GM19238 (cell line): ENCODE data around the gene PLIN1.
"Not testable (repeated sequence)": the region's sequence is repeated elsewhere in the genome, so short reads cannot be mapped to it uniquely, and the experiment has no call there.

Experiments
- DNase-seq: peaks from one replicate; pipeline ENCODE4 v3.0.0; 2011; ENCODE audit warnings: low spot score; ENCODE audit not compliant: insufficient read length

PLIN1 gene

GRCh38 chr15:89679212-89679611, at the start of gene PLIN1:
PLIN1 (minus strand) TSS chr15:89679367; CDS start chr15:89677489, 1,878 bp downstream.
- no peak for DNase-seq

- DNase-seq = no peak
These were observed 49.1 kb upstream of the PLIN1 start for GRCh38 chr15:89728254-89728653.

- no peak for DNase-seq
These were observed 45.9 kb upstream of the PLIN1 start for GRCh38 chr15:89725064-89725463.

DNA sequence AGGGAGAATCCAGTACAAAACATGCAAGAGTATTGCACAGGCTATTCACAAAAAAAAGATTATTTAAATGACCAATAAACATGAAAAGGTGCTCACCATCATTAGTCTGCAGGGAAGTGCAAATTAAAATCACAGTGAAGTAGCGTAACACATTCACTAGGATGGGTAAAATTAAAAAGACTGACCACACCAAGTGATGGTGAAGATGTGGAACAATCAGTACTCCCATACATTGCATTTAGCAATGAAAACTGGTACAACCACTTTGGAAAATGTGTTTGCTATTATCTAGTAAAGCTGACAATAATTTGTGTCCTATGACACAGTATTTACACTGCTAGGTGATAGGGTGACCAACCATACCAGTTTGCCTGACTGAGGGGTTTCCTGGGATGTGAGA, 45.5 kb upstream of the PLIN1 start:
- no peak for DNase-seq

GRCh38 chr15:89723031-89723430, 43.9 kb upstream of the PLIN1 start:
- DNase-seq = no peak

GRCh38 chr15:89714775-89715174, 35.6 kb upstream of the PLIN1 start:
- no peak for DNase-seq

DNA sequence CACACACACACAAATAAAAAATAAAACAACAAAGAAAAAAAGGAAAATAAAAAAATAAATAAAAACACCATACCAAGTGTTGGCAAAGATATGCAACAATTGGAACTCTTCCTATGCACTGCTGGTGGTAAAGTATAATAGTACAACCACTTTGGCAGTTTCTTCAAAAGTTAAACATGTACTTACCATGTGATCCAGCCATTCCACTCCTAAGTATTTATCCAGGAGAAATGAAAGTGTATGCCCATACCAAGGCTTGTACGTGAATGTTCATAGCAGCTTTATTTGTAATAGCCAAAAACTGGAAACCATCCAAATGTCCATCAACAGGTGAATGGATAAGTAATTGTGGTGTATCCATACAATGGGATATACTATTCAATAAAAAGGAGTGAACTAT, 28.4 kb upstream of the PLIN1 start:
- DNase-seq = no peak

GRCh38 chr15:89704411-89704810, 25.2 kb upstream of the PLIN1 start:
- DNase-seq = no peak

GRCh38 chr15:89695198-89695597, 16.0 kb upstream of the PLIN1 start:
- DNase-seq = no peak

- no peak for DNase-seq
These were observed 14.5 kb upstream of the PLIN1 start for GRCh38 chr15:89693696-89694095.

- no peak for DNase-seq
These were observed 13.9 kb upstream of the PLIN1 start for GRCh38 chr15:89693091-89693490.

DNA sequence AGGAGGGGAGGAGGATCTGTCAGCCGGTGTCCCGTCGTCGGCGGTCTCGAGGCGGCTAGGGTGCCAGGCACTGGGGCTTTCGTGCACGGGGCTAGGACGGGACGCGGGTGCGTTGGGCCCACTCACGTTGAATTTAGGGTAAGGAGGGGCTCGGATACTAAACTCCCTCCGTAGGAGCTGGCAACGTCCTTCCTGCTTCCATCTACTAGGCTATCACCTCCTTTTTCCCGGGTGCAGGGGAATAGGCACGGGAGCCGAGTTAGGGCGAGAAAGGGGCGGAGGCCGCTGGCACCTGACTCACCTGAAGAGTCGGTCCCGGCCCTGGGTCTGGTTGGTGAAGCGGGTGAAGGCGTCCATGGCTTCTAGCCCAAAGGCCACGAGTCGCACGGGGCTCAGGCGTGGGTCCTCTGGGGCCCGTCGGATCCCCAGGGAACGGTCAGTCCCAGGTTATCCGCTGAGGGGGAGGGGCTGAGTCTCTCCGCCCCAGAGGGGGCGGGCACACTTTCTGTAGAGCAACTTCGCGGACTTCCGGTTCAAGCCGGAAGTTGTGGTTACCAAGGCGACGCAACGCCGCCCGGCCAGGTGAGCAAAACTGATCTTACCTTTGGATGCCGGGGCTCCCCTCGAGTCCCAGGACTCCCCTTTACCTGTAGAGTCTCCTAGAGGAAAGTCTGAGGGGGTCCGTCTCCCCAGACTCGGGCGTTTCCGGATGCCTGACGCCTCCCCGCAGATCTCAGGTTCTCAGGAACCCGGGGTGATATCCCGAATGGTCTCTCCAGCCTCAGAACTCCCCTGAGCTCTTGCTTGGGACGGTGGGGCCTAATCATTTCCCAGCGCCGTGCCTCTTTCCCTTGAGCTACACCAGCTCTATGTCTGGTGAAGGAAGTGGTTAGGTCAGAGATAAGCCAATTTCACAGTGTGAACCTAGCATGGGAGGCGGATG, 11.4 kb upstream of the PLIN1 start, which contains the start of the genes PEX11A and WDR93:
Gene PEX11A (minus strand): TSS at position 479 of the 943 bp plus-strand sequence. CDS start 122 bp downstream, at position 357.
Gene WDR93 (plus strand): TSS at position 536 of the 943 bp plus-strand sequence. CDS start 10,936 bp downstream, outside the sequence.
- DNase-seq = peak; percentile 76

GRCh38 chr15:89689930-89690275, 10.7 kb upstream of the PLIN1 start:
- not testable (repeated sequence) for DNase-seq

DNA sequence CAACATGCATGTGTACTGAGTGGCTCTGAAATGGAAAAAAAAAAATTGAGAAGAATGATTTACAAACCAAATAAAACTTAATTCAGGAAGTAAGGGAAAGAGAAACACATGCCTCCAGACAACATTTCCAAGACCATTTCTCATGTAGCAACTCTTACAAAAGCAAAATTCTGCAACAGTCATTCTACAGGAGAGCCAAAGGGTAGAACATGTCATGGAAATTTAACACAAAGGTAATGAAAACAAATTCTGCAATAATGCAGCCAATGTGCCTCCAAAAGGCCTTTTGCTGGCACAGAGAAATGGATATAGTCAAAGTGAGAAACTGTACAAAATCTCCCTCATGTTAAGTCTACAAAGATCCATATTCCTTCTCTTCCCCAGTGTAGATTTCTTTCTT, 7.4 kb upstream of the PLIN1 start:
- DNase-seq = no peak

DNA sequence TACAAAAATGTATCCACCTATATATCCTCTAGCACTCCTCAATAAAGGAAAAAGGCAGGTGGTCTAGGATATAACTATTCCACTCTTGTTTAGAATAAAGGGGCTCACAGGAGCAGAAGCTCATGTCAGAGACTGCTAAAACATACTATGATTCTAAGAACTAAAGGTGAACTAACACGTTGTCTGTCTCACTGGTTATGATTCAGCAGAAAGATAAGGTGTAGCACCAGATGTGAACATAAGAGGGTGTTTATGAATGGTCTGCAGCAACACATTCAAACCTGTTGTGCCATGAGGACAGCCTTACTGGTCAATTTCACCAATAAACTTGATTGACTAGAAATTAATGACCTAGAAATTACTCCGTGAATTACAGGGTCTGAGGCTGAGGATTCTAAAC, 6.8 kb upstream of the PLIN1 start:
- DNase-seq = no peak

- DNase-seq = no peak
These were observed 2.0 kb upstream of the PLIN1 start for GRCh38 chr15:89681146-89681545.

DNA sequence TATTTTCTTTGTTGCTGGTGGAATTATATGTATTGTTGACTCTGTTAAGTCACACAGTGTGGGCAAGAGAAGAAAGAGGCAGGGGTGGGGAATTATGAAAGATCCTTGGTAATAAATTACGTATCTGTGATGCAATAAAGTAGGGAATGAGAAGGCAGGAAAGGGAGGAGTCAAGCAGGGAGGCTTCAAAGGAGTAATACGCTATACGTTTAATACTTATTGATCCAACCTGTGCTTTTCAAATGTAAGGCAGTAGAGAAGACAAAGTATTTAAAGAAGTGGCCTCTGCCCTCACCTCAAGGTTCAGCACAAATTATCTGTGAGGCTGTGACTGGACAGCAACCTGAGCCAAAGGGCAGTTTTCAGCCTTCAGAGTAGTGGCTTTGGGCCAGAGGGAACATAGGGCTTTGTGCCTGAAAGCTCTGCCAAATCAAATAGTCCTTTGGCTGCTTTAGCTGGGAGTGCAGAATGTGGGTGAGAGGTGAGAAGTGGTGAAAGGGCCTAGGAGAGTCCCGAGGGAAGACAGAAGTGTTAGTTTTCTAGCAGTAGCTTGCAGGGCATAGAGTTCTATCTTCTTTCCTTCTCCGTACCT, 1.2 kb upstream of the PLIN1 start:
- no peak for DNase-seq

- no peak for DNase-seq
These were observed 1.8 kb downstream of the PLIN1 start for GRCh38 chr15:89677381-89677780.

DNA sequence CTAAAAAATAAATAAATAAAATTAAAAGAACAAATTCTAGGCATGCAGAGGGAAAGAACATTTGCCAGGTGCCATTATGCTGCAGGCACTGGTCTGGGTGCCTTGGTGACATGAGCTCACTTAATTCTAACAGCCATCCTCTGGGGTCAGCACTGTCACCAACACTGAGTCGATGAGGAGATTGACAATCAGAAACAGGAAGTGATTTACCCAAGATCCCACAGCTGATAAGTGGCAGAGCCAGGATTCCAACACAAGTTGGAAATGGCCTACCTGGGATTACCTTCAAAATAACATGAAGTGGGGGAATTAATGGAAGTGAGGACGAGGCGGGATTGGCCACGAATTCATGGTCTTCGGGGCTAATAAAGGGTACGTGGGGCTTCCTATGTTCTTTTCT, 3.6 kb downstream of the PLIN1 start:
- DNase-seq = no peak

DNA sequence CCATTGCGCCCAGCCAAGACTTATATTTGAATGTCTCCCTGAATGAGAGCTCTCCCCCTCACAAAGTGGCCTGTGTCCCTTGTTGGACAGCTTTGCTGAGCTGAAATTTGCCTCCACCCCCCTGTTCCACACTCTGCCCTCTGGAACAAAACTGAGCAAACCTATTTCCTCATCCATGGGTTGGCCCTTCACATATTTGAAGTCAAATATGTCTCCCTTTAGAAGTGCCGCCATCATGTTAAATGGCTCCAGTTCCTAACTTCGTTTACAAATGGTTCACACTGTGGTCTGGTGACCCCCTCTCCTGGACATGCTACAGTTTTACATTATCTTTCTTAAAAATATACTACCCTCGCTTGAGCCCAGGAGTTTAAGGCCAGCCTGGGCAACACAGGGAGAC, 4.6 kb downstream of the PLIN1 start:
- no peak for DNase-seq

DNA sequence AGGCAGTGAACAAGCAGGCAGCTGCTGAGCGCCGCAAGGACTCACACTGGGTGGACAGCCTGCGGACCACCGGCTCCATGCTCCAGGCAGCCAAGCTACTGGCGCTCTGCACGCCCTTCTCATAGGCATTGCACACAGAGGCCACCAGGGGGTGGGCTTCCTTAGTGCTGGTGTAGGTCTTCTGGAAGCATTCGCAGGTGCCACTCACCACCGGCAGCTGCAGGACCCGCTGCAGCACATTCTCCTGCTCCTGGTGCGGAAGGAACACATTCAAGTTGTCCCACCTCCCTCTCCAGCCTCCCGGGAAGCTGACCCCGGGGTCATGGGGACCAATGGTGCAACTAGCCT, 6.0 kb downstream of the PLIN1 start:
- DNase-seq = no peak

DNA sequence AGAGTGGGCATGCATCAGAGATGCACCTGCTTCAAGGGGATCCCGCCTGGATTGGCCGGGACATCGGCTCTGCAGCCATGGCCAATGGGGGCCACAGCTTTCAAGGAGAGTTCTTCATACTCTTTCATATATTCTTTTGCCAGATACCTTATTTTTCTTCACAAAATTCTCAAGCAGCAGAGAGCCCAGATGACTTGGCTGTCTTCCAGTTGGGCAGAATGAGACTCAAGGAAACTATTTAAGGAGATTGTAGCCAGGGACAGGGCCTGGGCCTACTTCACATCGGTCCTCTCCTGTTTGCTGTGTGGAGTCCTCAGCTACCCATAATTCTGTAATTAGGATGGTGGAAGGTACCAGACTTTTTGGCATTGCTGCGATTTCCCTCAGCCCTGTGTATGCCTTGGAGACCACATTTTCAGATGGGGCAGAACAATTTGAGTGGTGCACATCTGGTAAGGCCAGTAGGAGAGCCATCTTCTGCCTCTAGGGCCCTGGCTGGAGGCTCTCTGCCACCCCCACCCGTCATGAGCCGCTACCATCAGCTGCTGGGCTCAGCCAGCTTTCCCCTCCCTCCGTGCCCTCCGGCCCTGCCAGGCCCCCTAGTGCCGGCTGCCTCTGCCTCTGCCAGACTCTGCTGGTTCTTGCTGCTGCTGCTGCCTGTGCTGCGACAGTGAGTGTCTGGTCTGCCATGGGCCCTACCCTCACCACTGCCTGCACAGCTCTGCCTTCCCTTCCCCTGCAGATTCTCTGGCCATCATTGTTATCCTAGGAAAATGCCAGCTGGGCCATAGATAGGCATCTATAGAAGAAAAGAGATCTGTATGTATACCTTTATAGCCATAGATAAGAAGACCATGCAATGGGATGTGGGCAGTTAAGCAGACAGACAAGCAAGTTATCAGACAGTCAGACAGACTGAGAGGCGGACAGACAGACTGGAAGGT, 6.7 kb downstream of the PLIN1 start:
- no peak for DNase-seq
